Peyer's patch (tissue), 4 donors: Measurements from ENCODE around the gene RIOK2.

Source experiments
- CTCF ChIP-seq, 6 experiments: fragments of 450-650 bp in 4 of 6; fragments of 200-600 bp in 2 of 6; sonication (generic) in 1 of 6; IDR thresholded peaks; one replicate each; pipeline ENCODE4 v1.5.1; 2017 to 2019; ENCODE audit warnings: antibody characterized with exemption in 6 of 6, mild to moderate bottlenecking in 3 of 6, moderate library complexity in 1 of 6
- POLR2A ChIP-seq, 2 donors: fragments of 450-650 bp; IDR thresholded peaks; one replicate each; pipeline ENCODE4 v1.5.1; 2017; ENCODE audit warnings: antibody characterized with exemption in 2 of 2, mild to moderate bottlenecking in 2 of 2, moderate library complexity in 2 of 2

DNA sequence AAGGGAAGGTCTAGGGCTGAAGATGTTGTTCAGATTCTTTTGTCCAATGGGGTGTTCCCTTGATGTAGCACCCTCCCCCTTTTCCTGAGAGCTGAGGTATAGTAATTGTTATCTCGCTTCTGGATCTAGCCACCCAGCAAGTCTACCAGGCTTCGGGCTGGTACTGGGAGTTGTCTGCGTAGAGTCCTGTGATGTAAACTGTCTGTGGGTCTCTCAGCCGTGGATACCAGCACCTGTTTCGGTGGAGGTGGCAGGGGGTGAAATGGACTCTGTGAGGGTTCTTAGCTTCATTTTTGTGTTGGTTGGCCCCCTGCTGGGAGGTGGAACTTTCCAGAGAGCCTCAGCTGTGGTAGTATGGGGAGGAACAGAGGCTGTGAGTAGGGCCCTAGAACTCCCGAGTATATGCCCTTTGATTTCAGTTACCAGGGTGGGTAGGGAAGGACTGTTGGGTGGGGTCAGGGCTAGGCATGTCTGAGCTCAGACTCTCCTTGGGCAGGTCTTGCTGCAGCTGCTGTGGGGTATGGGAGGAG lies 25.2 kb upstream of the RIOK2 start:
- no peak for TF ChIP-seq CTCF (IDR thresholded peaks at IDR 0.05)
- no peak for TF ChIP-seq POLR2A (IDR thresholded peaks at IDR 0.05)
